Esophagus (tissue), 2 donors: ENCODE measurements around the gene NFIA. TPM values are rescaled to one million over a fixed set of nuclear protein-coding genes. Genes with fewer than 3 reads are reported as not detected.

Experiments used
- H3K27ac ChIP-seq, 2 donors: one replicate each; pipeline ENCODE4 v1.5.1; 2013; ENCODE audit warnings: low read depth in 2 of 2, mild to moderate bottlenecking in 2 of 2, inconsistent platforms in 1 of 2, low read length in 1 of 2, moderate library complexity in 1 of 2
- H3K27me3 ChIP-seq, 2 donors: one replicate each; pipeline ENCODE4 v1.6.1; 2013; ENCODE audit warnings: low read length in 2 of 2, control low read depth in 1 of 2, mild to moderate bottlenecking in 1 of 2; ENCODE audit not compliant: insufficient read depth in 2 of 2, control insufficient read depth in 1 of 2
- H3K36me3 ChIP-seq, 2 donors: one replicate each; pipeline ENCODE4 v1.6.1; 2013; ENCODE audit warnings: low read length in 1 of 2; ENCODE audit not compliant: control insufficient read depth in 2 of 2, insufficient read depth in 2 of 2
- H3K4me1 ChIP-seq, 2 donors: one replicate each; pipeline ENCODE4 v1.6.1; 2013; ENCODE audit warnings: low read length in 1 of 2; ENCODE audit not compliant: control insufficient read depth in 2 of 2, insufficient read depth in 2 of 2
- H3K4me3 ChIP-seq, 2 donors: one replicate each; pipeline ENCODE4 v1.5.1; 2013; ENCODE audit warnings: low read length in 2 of 2, mild to moderate bottlenecking in 2 of 2, low read depth in 1 of 2, moderate library complexity in 1 of 2
- H3K9me3 ChIP-seq, 2 donors: one replicate each; pipeline ENCODE4 v1.6.1; 2013; ENCODE audit warnings: mild to moderate bottlenecking in 2 of 2, low read depth in 1 of 2, low read length in 1 of 2, moderate library complexity in 1 of 2; ENCODE audit not compliant: control insufficient read depth in 2 of 2, insufficient read depth in 1 of 2
- WGBS, 2 donors: extraction: QIAGEN DNeasy Blood & Tissue Kit; methylation state at CpG; one replicate each; pipeline ENCODE4 v1.1.7; 2013; 5-methylcytosine and 5-hydroxymethylcytosine counted together
- polyA plus RNA-seq, 2 donors: library from polyadenylated mRNA; stranded (reverse); fragments of 200-250 nt; gene quantifications; one replicate each; pipeline ENCODE4 v1.2.3, GENCODE V29; 2013
- donor health status: healthy with polysubstance abuse.
- donor health status: Bipolar disorder and iron deficiency.

The NFIA gene
- polyA plus RNA-seq, 2 donors: 9.0 to 11.0 TPM

DNA sequence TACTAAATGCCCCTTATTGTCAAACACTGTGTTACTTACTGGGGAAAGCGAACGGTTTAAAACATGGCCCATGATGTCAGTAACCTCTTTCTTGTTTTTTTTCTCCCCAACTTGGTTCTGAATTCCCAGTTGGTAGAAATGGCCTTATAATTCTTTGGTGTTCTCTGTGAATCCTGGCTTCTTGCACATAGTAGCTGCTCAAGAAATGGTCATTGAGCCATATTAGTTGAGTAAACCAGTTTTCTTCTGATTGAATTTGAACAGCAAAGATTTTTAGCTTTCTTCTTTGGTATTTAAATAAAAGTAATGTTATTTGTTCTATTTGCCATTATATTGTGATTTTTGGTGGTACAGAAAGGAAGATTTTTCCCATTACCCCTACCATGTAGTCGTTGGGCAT is 87.3 kb downstream of the NFIA start:
- Histone ChIP-seq H3K27me3 (no peaks in the 10 kb centered on the region), H3K36me3 (no peaks in the 10 kb centered on the region), H3K27ac (peak overlapping the region; percentile 18 to 72), H3K4me3 (no peak overlapping the region), H3K4me1 (peaks cover 4% of the 10 kb centered on the region in 2 donors), H3K9me3 (no peaks in the 10 kb centered on the region)
- 95 to 96% methylated on average over 3 of the region's 3 CpGs for WGBS, 2 donors

DNA sequence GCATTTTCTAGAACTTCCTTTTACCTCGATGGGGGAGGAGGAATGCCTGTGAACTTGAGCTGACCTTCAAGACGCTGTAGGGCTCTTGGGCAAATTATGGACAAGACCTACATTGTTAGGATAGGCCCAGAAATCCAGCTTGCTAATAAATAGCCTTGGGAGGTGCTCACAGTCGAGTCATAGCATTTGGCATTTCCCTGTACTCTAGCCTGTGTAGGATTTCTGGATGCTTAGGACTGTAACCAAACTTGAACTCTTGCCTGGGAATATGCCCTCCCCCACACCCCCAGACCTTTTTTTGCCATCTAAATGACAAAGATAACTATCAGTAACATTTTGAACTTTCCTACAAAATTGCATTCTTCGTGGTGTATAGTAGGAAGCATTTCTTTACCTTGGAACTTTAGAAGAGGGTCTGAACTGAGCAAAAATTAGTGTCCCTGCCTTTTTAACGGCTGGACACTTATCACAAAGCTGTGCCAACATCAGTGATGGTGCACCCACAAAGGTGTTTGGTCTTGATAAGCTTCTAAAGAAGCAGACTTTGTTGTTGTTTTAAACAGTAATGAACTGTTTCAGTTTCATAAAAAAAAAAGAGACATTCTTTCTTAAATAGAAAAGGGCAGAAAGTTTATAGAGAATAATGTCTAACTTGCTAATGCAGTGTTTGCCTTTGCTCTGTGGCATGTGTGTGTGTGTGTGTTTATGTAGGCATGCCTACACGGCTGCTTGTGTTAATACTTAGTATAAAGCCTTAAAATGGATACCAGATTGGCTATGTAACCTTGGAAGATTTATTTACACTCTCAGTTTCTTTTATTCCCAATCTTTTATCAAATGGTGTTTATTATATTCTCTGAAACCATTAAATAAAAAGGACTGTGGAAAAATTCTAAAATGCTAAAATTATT is 88.2 kb downstream of the NFIA start:
- 20 to 23% methylated on average over 6 of the region's 6 CpGs for WGBS, 2 donors
- H3K36me3 ChIP-seq: no peaks in the 10 kb centered on the region
- H3K9me3 ChIP-seq: no peaks in the 10 kb centered on the region
- peaks cover 4% of the 10 kb centered on the region in 2 donors for H3K4me1 ChIP-seq
- peak overlapping the region; percentile 18 to 72 for H3K27ac ChIP-seq
- H3K27me3 ChIP-seq: no peaks in the 10 kb centered on the region
- H3K4me3 ChIP-seq: no peak overlapping the region

DNA sequence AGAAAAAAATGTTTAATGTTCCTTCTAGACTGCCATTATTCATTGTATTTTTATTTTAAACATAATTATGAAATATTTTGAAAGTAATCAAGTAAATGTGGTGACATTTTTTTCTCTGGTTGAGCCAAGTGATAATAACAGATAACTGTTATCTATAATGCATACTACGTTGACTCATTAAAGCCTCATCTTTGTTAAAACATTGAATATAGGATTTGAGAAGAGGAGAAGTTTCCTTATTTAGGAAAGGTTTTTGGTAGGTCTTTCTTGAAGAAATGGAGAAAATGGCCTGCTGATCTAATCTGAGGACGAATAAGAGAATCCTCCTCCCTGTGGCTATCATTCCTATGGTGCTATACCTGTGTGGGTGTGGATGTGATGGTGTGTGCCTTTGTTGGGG is 89.0 kb downstream of the NFIA start:
- Histone ChIP-seq H3K27me3 (no peaks in the 10 kb centered on the region), H3K4me1 (peaks cover 4 to 7% of the 10 kb centered on the region in 2 donors), H3K9me3 (no peaks in the 10 kb centered on the region), H3K27ac (no peak overlapping the region), H3K4me3 (no peak overlapping the region), H3K36me3 (no peaks in the 10 kb centered on the region)
- WGBS, 2 donors: 69 to 76% methylated on average over 2 of the region's 2 CpGs

DNA sequence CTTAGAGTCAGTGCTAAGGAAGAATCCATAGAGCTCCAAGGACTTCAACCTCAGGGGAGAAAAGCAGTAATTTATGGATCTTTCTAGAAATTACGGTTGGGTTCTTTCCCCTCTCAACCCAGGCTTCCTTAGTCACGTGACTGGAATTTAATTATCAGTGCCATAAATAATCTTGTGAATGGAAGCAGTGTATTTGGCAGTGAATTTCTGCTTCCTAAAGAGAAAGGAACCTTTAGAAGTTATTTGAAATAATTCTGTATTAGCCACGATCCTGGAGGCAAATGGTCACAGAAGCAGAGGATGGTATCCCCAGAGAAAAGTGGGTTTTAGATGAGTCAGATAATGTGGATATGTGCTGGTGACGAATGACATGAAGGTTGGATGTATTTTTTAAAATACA is 89.6 kb downstream of the NFIA start:
- Histone ChIP-seq H3K4me1 (peaks cover 4 to 7% of the 10 kb centered on the region in 2 donors), H3K27ac (no peak overlapping the region), H3K9me3 (no peaks in the 10 kb centered on the region), H3K27me3 (no peaks in the 10 kb centered on the region), H3K4me3 (no peak overlapping the region), H3K36me3 (no peaks in the 10 kb centered on the region)
- WGBS, 2 donors: 61 to 65% methylated on average over 4 of the region's 4 CpGs

DNA sequence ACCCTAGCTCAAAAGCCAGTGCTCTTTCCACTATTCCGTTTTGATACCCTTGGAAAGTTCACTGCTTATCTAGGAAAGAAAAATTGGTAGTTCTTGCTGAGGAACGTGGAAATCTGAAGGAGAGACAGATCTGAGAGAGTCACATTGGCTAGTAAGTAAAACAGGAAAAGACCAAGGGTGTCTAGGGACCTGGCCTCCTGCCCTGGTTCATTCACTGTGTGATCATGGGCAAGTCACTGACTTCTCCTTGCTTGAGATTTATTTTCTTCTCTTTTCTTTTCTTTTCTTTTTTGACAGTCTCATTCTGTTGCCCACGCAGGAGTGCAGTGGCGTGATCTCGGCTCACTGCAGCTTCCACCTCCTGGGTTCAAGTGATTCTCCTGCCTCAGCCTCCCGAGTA is 90.8 kb downstream of the NFIA start:
- Histone ChIP-seq H3K27ac (no peak overlapping the region), H3K36me3 (no peaks in the 10 kb centered on the region), H3K9me3 (no peaks in the 10 kb centered on the region), H3K27me3 (no peaks in the 10 kb centered on the region), H3K4me3 (no peak overlapping the region), H3K4me1 (peaks cover 4 to 7% of the 10 kb centered on the region in 2 donors)
- WGBS, 2 donors: 80 to 84% methylated on average over 6 of the region's 6 CpGs

DNA sequence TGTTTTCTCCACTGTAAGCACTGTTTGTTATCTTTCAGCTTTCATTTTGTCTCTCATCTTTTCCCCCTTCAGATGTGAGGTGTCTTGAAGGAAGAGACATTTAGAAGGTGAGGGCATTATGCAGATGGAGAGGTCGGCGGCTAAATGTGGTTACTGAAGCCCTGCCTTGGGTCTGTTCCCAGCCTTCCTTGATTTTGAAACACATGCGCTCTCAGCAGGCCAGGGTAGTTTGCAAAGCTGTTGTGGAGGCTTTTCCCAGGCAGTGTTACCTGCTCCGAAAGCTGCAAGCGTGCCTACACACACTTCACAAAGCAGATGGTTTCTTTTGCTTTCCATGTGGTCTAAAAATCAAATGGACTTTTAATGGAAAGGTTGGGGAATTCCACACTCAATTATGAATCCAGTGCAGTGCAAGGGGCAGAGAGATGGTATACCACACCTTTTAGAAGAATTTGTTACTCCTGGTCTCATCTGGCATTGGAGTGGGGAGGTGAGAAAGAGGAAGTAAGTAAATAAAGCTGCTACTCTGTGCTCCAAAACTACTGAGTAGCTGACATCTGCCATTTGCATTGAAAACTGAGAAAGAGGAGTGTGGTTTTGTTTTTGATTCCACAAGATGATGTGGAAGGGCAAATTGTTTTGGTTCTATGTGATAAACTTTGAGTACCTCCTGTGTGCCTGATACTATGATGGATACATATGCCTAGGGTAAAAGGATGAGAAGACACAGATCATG is 91.9 kb downstream of the NFIA start:
- H3K27ac ChIP-seq: no peak overlapping the region
- WGBS, 2 donors: 85 to 86% methylated on average over 5 of the region's 5 CpGs

DNA sequence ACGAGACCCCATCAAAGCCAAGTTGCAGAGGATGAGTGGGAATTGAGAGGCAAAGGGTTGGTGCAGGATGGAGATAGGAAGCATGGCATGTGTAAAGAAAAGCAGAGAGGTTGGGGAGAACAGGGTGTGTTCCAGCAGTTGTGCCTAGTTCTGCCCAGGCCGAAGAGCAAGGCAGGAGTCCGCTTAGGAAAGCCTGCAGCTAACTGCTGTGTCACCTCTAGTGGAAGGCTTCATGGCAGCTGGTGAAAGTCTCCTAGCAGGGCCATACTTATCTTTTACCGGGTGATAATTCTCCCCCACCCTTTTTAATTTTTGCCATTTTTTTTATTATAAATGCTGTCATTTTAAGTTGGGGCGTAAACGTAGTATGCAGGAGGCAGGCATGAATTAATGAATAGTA is 93.6 kb downstream of the NFIA start:
- Histone ChIP-seq H3K27me3 (no peaks in the 10 kb centered on the region), H3K27ac (no peak overlapping the region), H3K4me1 (peaks cover 0 to 2% of the 10 kb centered on the region in 2 donors), H3K4me3 (no peak overlapping the region), H3K36me3 (no peaks in the 10 kb centered on the region), H3K9me3 (no peaks in the 10 kb centered on the region)
- WGBS, 2 donors: 86 to 87% methylated on average over 6 of the region's 6 CpGs

More for the DNA sequence above, 91.9 kb downstream of the NFIA start:
- H3K36me3 ChIP-seq: no peaks in the 10 kb centered on the region
- H3K27me3 ChIP-seq: no peaks in the 10 kb centered on the region
- no peak overlapping the region for H3K4me3 ChIP-seq
- no peaks in the 10 kb centered on the region for H3K9me3 ChIP-seq
- peaks cover 4 to 7% of the 10 kb centered on the region in 2 donors for H3K4me1 ChIP-seq

DNA sequence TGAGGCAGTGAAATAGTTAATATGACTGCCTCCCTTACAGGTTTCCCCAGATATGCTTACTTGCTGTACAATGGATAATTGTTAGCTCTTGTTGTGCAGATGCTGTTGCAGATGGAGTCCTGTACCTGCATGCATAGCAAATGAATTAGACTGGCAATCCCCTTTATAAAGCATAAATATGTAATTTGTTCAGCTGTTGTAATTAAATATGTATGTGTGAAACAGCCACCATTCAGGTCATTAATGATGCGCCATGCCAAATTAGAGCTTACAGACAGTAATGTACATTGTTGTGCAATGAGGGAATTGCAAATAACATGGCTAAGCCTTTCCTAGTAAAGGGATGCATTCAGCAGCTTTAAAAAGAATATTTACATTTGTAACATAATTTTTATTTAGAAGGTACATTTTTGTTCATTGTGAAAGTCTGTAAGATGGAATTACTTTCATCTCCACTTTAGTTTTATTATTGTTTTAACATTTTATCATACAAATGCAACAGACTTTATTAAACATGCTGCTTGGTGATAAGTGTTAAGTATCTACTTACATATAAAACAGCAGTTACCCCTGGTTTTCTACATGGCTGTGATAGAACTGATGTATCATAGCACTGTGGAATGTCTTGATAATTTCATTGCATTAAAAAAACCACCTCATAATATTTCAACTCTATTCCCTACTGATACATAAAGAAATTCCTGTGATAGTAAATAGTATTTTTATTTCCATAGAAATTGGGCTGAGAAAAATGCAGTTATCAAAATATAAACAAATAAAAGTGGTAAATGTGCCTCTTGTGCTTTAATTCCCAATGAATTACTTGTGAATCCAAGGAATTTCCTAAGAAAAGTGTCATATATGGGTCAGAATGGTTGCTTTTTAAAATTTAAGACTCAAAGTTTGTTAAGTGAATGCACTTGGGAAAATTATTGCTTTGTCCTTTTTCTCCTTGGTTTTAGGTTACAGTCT is 99.0 kb downstream of the NFIA start:
- no peak overlapping the region for H3K4me3 ChIP-seq
- no peaks in the 10 kb centered on the region for H3K9me3 ChIP-seq
- H3K36me3 ChIP-seq: no peaks in the 10 kb centered on the region
- H3K27ac ChIP-seq: no peak overlapping the region
- no peaks in the 10 kb centered on the region for H3K27me3 ChIP-seq
- H3K4me1 ChIP-seq: peaks cover 0 to 4% of the 10 kb centered on the region in 2 donors
- WGBS, 2 donors: 95 to 98% methylated on average over 1 of the region's 1 CpG

DNA sequence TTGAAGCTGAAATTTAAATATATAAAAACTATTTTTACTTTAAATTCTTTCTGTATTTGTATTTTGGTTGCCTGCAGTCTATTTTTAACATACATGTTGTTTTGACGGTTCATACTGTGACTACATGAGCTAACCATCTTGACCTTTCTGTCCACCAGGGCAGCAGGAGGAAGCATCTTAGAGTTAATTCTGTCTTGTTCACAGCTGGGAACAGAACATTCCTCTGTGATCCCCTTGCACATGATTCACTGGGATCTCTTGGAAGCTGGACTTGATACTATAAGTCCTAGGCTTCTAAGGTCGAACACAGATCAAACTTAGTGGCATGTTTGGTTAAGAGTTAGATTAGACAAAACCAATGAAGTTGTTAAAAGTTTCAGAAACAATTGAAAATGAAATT is 99.7 kb downstream of the NFIA start:
- WGBS, 2 donors: 35 to 46% methylated on average over 2 of the region's 2 CpGs
- H3K27ac ChIP-seq: peak overlapping the region in 1 of 2 donors; percentile 31
- no peak overlapping the region for H3K4me3 ChIP-seq
- no peaks in the 10 kb centered on the region for H3K9me3 ChIP-seq
- no peaks in the 10 kb centered on the region for H3K27me3 ChIP-seq
- peaks cover 0 to 4% of the 10 kb centered on the region in 2 donors for H3K4me1 ChIP-seq
- no peaks in the 10 kb centered on the region for H3K36me3 ChIP-seq
